CD14-positive monocyte (primary cell): ENCODE results near the gene ARHGEF7. TPM values are rescaled to one million over a fixed set of nuclear protein-coding genes. Genes with fewer than 3 reads are reported as not detected.

Experiments
- DNase-seq, 3 donors: peaks; one replicate each; pipeline ENCODE4 v3.0.0-alpha.2; 2011 to 2022
- H2AFZ ChIP-seq: 2 replicates; pipeline ENCODE4 v1.6.0; 2012; ENCODE audit warnings: mild to moderate bottlenecking, low read depth, low read length, inconsistent platforms; ENCODE audit not compliant: insufficient read depth, poor library complexity, severe bottlenecking
- H3K27ac ChIP-seq, 2 donors: 1 replicate in 1 of 2; 2 replicates in 1 of 2; pipeline ENCODE4 v1.5.1; 2012 to 2013; ENCODE audit warnings: low read length in 2 of 2, control low read depth in 1 of 2, inconsistent platforms in 1 of 2, low read depth in 1 of 2, mild to moderate bottlenecking in 1 of 2
- H3K27me3 ChIP-seq, 2 donors: one replicate each; pipeline versions ENCODE4 v1.6.0 to v1.6.1; 2011 to 2013; ENCODE audit warnings: low read length in 2 of 2; ENCODE audit not compliant: control insufficient read depth in 2 of 2, insufficient read depth in 2 of 2
- H3K36me3 ChIP-seq, 2 donors: replicated peaks in 1 of 2; 1 replicate in 1 of 2; 2 replicates in 1 of 2; pipeline versions ENCODE4 v1.5.1 to v1.6.1; 2012 to 2013; ENCODE audit warnings: low read length in 2 of 2, control low read depth in 1 of 2, inconsistent platforms in 1 of 2, mild to moderate bottlenecking in 1 of 2; ENCODE audit not compliant: insufficient read depth in 2 of 2, control insufficient read depth in 1 of 2
- H3K4me1 ChIP-seq, 2 donors: 1 replicate in 1 of 2; 2 replicates in 1 of 2; pipeline versions ENCODE4 v1.5.1 to v1.6.1; 2012 to 2013; ENCODE audit warnings: low read length in 2 of 2, control low read depth in 1 of 2, inconsistent platforms in 1 of 2, mild to moderate bottlenecking in 1 of 2, moderate library complexity in 1 of 2; ENCODE audit not compliant: insufficient read depth in 2 of 2, control insufficient read depth in 1 of 2
- H3K4me2 ChIP-seq: replicated peaks from 2 replicates; pipeline ENCODE3; 2012; ENCODE audit warnings: low read length, moderate library complexity, mild to moderate bottlenecking; ENCODE audit not compliant: poor library complexity, severe bottlenecking; ENCODE audit errors: extremely low read depth
- H3K4me3 ChIP-seq, 3 experiments: fragments of 200-600 bp in 1 of 3; sonication (generic) in 1 of 3; replicated peaks in 1 of 3; 1 replicate in 2 of 3; 2 replicates in 1 of 3; pipeline ENCODE4 v1.5.1; 2011 to 2013; ENCODE audit warnings: low read length in 3 of 3, mild to moderate bottlenecking in 3 of 3, control low read depth in 2 of 3, low read depth in 2 of 3, inconsistent platforms in 1 of 3, moderate library complexity in 1 of 3
- H3K79me2 ChIP-seq: 2 replicates; pipeline ENCODE4 v1.6.0; 2012; ENCODE audit warnings: mild to moderate bottlenecking, control low read depth, inconsistent platforms, low read length, moderate library complexity; ENCODE audit not compliant: insufficient read depth
- H3K9ac ChIP-seq: 2 replicates; pipeline ENCODE4 v1.6.0; 2017; ENCODE audit warnings: low read length, mild to moderate bottlenecking; ENCODE audit not compliant: insufficient read depth, poor library complexity, severe bottlenecking
- H3K9me3 ChIP-seq, 2 donors: replicated peaks in 1 of 2; 1 replicate in 1 of 2; 2 replicates in 1 of 2; pipeline versions ENCODE4 v1.5.1 to v1.6.1; 2012 to 2013; ENCODE audit warnings: low read length in 2 of 2, control low read depth in 1 of 2; ENCODE audit not compliant: control insufficient read depth in 1 of 2, insufficient read depth in 1 of 2
- H4K20me1 ChIP-seq: 2 replicates; pipeline ENCODE4 v1.6.0; 2012; ENCODE audit warnings: mild to moderate bottlenecking, low read length, control low read depth, moderate library complexity; ENCODE audit not compliant: insufficient read depth
- H3K27ac Mint-ChIP-seq, 7 donors: one replicate each; pipeline ENCODE4 v1.8.0; 2020; ENCODE audit warnings: mild to moderate bottlenecking in 7 of 7, mixed read lengths in 7 of 7, moderate library complexity in 6 of 7, inconsistent platforms in 2 of 7
- H3K27me3 Mint-ChIP-seq, 3 donors: one replicate each; pipeline ENCODE4 v1.8.0; 2021 to 2022; ENCODE audit warnings: low read depth in 3 of 3, mild to moderate bottlenecking in 3 of 3, mixed read lengths in 3 of 3, moderate library complexity in 3 of 3, inconsistent platforms in 1 of 3
- H3K36me3 Mint-ChIP-seq, 2 donors: one replicate each; pipeline ENCODE4 v1.8.0; 2020; ENCODE audit warnings: mixed read lengths in 2 of 2, inconsistent platforms in 1 of 2, mild to moderate bottlenecking in 1 of 2
- H3K4me1 Mint-ChIP-seq: one replicate; pipeline ENCODE4 v1.8.0; 2020; ENCODE audit warnings: mild to moderate bottlenecking, mixed read lengths
- H3K4me3 Mint-ChIP-seq, 2 donors: one replicate each; pipeline ENCODE4 v1.8.0; 2020; ENCODE audit warnings: mild to moderate bottlenecking in 2 of 2, mixed read lengths in 2 of 2, moderate library complexity in 1 of 2
- H3K9me3 Mint-ChIP-seq, 7 donors: one replicate each; pipeline ENCODE4 v1.8.0; 2020 to 2022; ENCODE audit warnings: mixed read lengths in 7 of 7, mild to moderate bottlenecking in 6 of 7, moderate library complexity in 6 of 7, inconsistent platforms in 2 of 7
- CTCF ChIP-seq: fragments of 200-600 bp; IDR thresholded peaks from one replicate; pipeline ENCODE4 v1.8.0; 2022; ENCODE audit warnings: antibody characterized with exemption, mild to moderate bottlenecking
- WGBS: methylation state at CpG from one replicate; pipeline ENCODE4 v1.1.5; 2013; ENCODE audit warnings: missing lambda C conversion rate; ENCODE audit not compliant: insufficient coverage; 5-methylcytosine and 5-hydroxymethylcytosine counted together
- intact Hi-C, 2 donors: fragments of 100-400 bp; cut with micrococcal nuclease; formaldehyde crosslinking; loops; one replicate each; pipeline versions ENCODE4 v1.15.0 to v1.15.1; 2023
- polyA plus RNA-seq, 3 donors: library from polyadenylated mRNA; depleted of rRNA in 1 of 3; unstranded in 2 of 3; stranded (reverse) in 1 of 3; fragments of 300-500 nt in 2 of 3; fragments of >200 nt in 1 of 3; fragmentation: Illumina TruSeq in 2 of 3; gene quantifications; 1 replicate in 2 of 3; 2 replicates in 1 of 3; pipeline ENCODE4 v1.2.3, GENCODE V29; 2012 to 2021

The ARHGEF7 gene
- polyA plus RNA-seq, 3 donors: 4.6 to 29.0 (median 6.1) TPM

GRCh38 chr13:111275382-111275781 lies 160.3 kb downstream of the ARHGEF7 start:
- Histone ChIP-seq H3K27me3 (no peaks in the 10 kb centered on the region), H3K4me1 (no peaks in the 10 kb centered on the region), H4K20me1 (no peaks in the 10 kb centered on the region), H3K36me3 (peaks cover 67 to 99% of the 10 kb centered on the region in 2 donors), H3K79me2 (no peaks in the 10 kb centered on the region), H3K4me3 (no peak overlapping the region), H3K4me2 (no peak overlapping the region), H3K9ac (no peak overlapping the region), H3K9me3 (no peaks in the 10 kb centered on the region), H2AFZ (no peak overlapping the region), H3K27ac (no peak overlapping the region)
- no peak overlapping the region for H3K27ac Mint-ChIP-seq
- no peak for TF ChIP-seq CTCF
- H3K4me1 Mint-ChIP-seq: no peaks in the 10 kb centered on the region
- H3K4me3 Mint-ChIP-seq: no peak overlapping the region
- 100% methylated on average over 7 of the region's 10 CpGs for WGBS
- peaks cover 88 to 97% of the 10 kb centered on the region in 2 donors for H3K36me3 Mint-ChIP-seq
- no peaks in the 10 kb centered on the region for H3K9me3 Mint-ChIP-seq
- DNase-seq: no peak
- intact Hi-C loops: no loop called here
- H3K27me3 Mint-ChIP-seq: peaks cover 0 to 1% (median 0%) of the 10 kb centered on the region in 3 donors

GRCh38 chr13:111275995-111276618 lies 161.0 kb downstream of the ARHGEF7 start:
- no peak overlapping the region for H3K27ac Mint-ChIP-seq
- no peak for TF ChIP-seq CTCF
- H3K36me3 ChIP-seq: peaks cover 69 to 98% of the 10 kb centered on the region in 2 donors
- H3K4me3 Mint-ChIP-seq: no peak overlapping the region
- H3K4me1 ChIP-seq: no peaks in the 10 kb centered on the region
- intact Hi-C loops: no loop called here
- H2AFZ ChIP-seq: no peak overlapping the region
- no peak overlapping the region for H3K9ac ChIP-seq
- no peaks in the 10 kb centered on the region for H3K79me2 ChIP-seq
- DNase-seq: no peak
- no peaks in the 10 kb centered on the region for H3K9me3 ChIP-seq
- H3K27me3 ChIP-seq: no peaks in the 10 kb centered on the region
- H3K4me3 ChIP-seq: no peak overlapping the region
- H4K20me1 ChIP-seq: no peaks in the 10 kb centered on the region
- H3K36me3 Mint-ChIP-seq: peaks cover 88 to 97% of the 10 kb centered on the region in 2 donors
- WGBS: no CpG with 5 or more reads among the region's 5 CpGs
- no peak overlapping the region for H3K4me2 ChIP-seq
- no peak overlapping the region for H3K27ac ChIP-seq
- H3K27me3 Mint-ChIP-seq: peaks cover 0 to 1% (median 0%) of the 10 kb centered on the region in 3 donors
- peaks cover under 1% of the 10 kb centered on the region for H3K4me1 Mint-ChIP-seq
- H3K9me3 Mint-ChIP-seq: no peaks in the 10 kb centered on the region
